Pancreas (tissue), 10 donors: ENCODE results near the gene RAD51B. TPM values are rescaled to one million over a fixed set of nuclear protein-coding genes. Genes with fewer than 3 reads are reported as not detected.
"Not testable (repeated sequence)": the region's sequence is repeated elsewhere in the genome, so short reads cannot be mapped to it uniquely, and the experiment has no call there.

ENCODE experiments used
- ATAC-seq, 4 donors: fragments of 200-7000 bp; cut with Tn5 transposase; one replicate each; pipeline versions ENCODE4 v1.8.0 to v1.9.1; 2020; ENCODE audit warnings: mild to moderate bottlenecking in 4 of 4, moderate library complexity in 4 of 4
- DNase-seq, 6 donors: peaks; one replicate each; pipeline ENCODE4 v3.0.0-alpha.2; 2020
- FAIRE-seq: peaks from 2 replicates; lab custom pipeline; 2012; peaks lifted over from hg19 to GRCh38; lab: Jason Lieb, UNC
- H3K27ac ChIP-seq, 4 donors: fragments of 200-600 bp; sonication (generic); 1 replicate in 3 of 4; 2 replicates in 1 of 4; pipeline versions ENCODE4 v1.5.0 to v1.8.0; 2020
- H3K27me3 ChIP-seq, 4 donors: fragments of 200-600 bp; one replicate each; pipeline ENCODE4 v1.8.0; 2021
- H3K36me3 ChIP-seq, 3 donors: fragments of 200-600 bp; sonication (generic) in 1 of 3; one replicate each; pipeline versions ENCODE4 v1.5.0 to v1.8.0; 2020 to 2021
- H3K4me1 ChIP-seq, 3 donors: fragments of 200-600 bp; one replicate each; pipeline ENCODE4 v1.8.0; 2021
- H3K4me3 ChIP-seq, 4 donors: fragments of 200-600 bp; sonication (generic) in 2 of 4; one replicate each; pipeline versions ENCODE4 v1.5.0 to v1.8.0; 2020 to 2021
- H3K9me3 ChIP-seq, 4 donors: fragments of 200-600 bp; one replicate each; pipeline ENCODE4 v1.8.0; 2021
- WGBS, 2 donors: extraction: QIAGEN DNeasy Blood & Tissue Kit; methylation state at CpG; one replicate each; pipeline ENCODE4 v1.1.7; 2013; 5-methylcytosine and 5-hydroxymethylcytosine counted together
- intact Hi-C, 3 donors: fragments of 100-400 bp; cut with DNase I; formaldehyde crosslinking; loops; one replicate each; pipeline versions ENCODE4 v1.11.1 to v1.14.2; 2022
- polyA plus RNA-seq, 2 donors: library from polyadenylated mRNA; stranded (reverse); fragments of 200-250 nt; gene quantifications; one replicate each; pipeline ENCODE4 v1.2.3, GENCODE V29; 2013
- total RNA-seq, 6 donors: library from RNA; stranded (reverse); fragmentation: NEBNext Ultra II Directional in 4 of 6; extraction: Animal tissue kit (Norgen Biotek cat#: 25700) in 4 of 6; gene quantifications; one replicate each; pipeline versions ENCODE4 v1.2.1 to v1.2.4, GENCODE V29; 2021 to 2023
- TF ChIP-seq, protein P1 (sequence below), 4 donors: fragments of 200-600 bp; sonication (generic) in 3 of 4; IDR thresholded peaks; one replicate each; pipeline versions ENCODE4 v1.5.0 to v1.8.0; 2021; ENCODE audit warnings: antibody characterized with exemption in 4 of 4
- donor health status: healthy with polysubstance abuse.
- donor health status: DM: no; HTN: no; CAD: no; lungs with moderate emphysema.
- donor health status: DM: no; HTN: no; CAD: no.
- donor health status: control.
- donor health status: control.
- donor health status: Bipolar disorder and iron deficiency.
- donor health status: DM: yes; HTN: yes; CAD: no.
- donor health status: DM: no; HTN: no; CAD: no.
- donor health status: DM: no; HTN: no; CAD: no.
- donor health status: DM: yes; HTN: yes; CAD: no.

RAD51B gene
- total and polyA plus RNA-seq, 8 donors: 1.1 to 17.3 (median 5.8) TPM

DNA sequence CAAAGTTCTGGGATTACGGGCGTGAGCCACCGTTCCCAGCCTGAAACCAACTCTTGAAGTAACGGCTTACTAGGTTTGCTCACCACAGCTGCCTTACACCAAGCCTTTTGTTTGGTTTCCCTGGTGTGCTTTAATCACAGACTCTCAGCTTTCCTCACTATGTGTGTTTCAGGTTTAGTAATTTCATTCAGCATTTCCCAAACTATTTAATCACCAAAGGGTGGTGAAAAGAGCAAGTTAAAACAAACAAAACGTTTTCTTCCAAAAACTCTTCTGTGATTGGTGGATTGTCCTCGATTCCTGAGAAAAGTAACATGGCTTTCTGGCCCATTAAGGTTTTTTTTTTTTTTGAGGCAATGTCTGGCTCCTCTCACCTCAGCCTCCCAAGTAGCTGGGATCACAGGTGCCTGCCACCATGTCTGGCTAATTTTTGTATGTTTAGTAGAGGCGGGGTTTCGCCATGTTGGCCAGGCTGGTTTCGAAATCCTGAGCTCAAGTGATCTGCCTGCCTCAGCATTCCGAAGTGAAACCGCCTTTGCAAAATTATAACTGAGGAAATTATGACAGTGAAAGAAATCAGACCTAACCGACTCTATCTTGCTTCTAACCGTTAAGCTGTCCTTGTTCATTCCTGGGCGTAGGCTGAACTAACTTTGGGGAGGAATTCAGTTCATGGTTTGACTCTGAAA lies 1.7 kb upstream of the RAD51B start:
- peak overlapping the region in 1 of 4 donors; percentile 90 for H3K27ac ChIP-seq
- intact Hi-C loops: no loop called here
- DNase-seq (no peak), FAIRE-seq (no peak), ATAC-seq (no peak)
- TF ChIP-seq, protein P1, sequence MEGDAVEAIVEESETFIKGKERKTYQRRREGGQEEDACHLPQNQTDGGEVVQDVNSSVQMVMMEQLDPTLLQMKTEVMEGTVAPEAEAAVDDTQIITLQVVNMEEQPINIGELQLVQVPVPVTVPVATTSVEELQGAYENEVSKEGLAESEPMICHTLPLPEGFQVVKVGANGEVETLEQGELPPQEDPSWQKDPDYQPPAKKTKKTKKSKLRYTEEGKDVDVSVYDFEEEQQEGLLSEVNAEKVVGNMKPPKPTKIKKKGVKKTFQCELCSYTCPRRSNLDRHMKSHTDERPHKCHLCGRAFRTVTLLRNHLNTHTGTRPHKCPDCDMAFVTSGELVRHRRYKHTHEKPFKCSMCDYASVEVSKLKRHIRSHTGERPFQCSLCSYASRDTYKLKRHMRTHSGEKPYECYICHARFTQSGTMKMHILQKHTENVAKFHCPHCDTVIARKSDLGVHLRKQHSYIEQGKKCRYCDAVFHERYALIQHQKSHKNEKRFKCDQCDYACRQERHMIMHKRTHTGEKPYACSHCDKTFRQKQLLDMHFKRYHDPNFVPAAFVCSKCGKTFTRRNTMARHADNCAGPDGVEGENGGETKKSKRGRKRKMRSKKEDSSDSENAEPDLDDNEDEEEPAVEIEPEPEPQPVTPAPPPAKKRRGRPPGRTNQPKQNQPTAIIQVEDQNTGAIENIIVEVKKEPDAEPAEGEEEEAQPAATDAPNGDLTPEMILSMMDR (IDR thresholded peaks at IDR 0.05): no peak
- H3K4me1 ChIP-seq: peaks cover 0 to 25% (median 7%) of the 10 kb centered on the region in 3 donors
- no peaks in the 10 kb centered on the region for H3K9me3 ChIP-seq
- 85 to 88% methylated on average over 14 of the region's 14 CpGs for WGBS, 2 donors
- H3K4me3 ChIP-seq: no peak overlapping the region
- no peaks in the 10 kb centered on the region for H3K36me3 ChIP-seq
- no peaks in the 10 kb centered on the region for H3K27me3 ChIP-seq

DNA sequence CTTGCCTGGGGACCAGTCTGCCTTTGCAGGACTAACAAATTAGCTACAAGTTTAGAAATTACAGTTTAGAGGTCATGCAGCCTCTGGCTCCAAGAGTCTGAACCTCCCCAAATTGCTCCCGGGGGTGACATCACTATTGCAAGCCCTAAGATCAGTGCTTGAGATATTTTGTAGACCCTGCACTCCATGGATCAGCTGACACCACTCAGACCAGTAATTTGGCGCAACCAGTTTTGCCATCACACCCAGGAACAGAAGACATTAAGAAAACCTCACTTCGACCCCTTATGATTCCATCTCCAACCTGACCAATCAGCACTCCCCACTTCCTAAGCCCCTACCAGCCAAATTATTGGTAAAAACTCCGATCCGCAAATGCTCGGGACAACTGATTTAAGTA lies 1.1 kb upstream of the RAD51B start:
- H3K9me3 ChIP-seq, FAIRE-seq, H3K27me3 ChIP-seq, intact Hi-C loops, H3K36me3 ChIP-seq, DNase-seq, H3K27ac ChIP-seq, H3K4me3 ChIP-seq, ATAC-seq: not testable (repeated sequence)
- peaks cover 0 to 25% (median 7%) of the 10 kb centered on the region in 3 donors for H3K4me1 ChIP-seq
- 91 to 96% methylated on average over 6 of the region's 6 CpGs for WGBS, 2 donors

DNA sequence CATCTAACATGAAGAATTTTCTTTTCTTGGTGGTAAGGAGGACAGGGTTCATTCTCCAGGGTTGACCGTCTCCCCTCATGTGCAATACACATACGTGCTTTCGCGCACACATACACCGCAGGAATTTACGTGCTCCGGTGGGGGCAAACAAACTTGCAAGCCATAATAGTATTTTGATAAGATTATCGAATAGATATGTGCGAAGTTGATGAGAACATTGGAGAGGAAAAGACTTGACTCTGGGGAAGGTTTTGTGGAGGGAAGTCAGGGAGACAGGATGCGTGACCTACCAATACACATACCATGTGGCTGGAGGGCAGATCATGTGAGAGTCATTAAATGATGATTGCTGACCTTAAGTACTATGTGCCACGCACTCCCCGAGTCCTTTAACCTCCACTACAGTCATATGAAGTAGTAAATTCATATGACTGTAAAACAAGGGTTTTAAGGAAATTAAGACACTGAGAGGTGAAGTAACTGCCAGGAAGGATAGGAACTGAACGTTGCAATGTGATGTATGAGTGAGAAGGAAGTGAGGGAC lies 921 bp downstream of the RAD51B start:
- no peak for FAIRE-seq
- peak in 2 of 4 donors; percentile 1 to 6 for ATAC-seq
- H3K4me3 ChIP-seq: peak overlapping the region; percentile 51 to 90 (median 64)
- peak overlapping the region in 1 of 4 donors; percentile 56 for H3K27ac ChIP-seq
- no peaks in the 10 kb centered on the region for H3K9me3 ChIP-seq
- H3K27me3 ChIP-seq: no peaks in the 10 kb centered on the region
- TF ChIP-seq, protein P1 (IDR thresholded peaks at IDR 0.05): no peak
- H3K4me1 ChIP-seq: peaks cover 0 to 14% (median under 1%) of the 10 kb centered on the region in 3 donors
- intact Hi-C loops: no loop called here
- no peaks in the 10 kb centered on the region for H3K36me3 ChIP-seq
- no peak for DNase-seq
- WGBS, 2 donors: 6 to 18% methylated on average over 13 of the region's 13 CpGs

DNA sequence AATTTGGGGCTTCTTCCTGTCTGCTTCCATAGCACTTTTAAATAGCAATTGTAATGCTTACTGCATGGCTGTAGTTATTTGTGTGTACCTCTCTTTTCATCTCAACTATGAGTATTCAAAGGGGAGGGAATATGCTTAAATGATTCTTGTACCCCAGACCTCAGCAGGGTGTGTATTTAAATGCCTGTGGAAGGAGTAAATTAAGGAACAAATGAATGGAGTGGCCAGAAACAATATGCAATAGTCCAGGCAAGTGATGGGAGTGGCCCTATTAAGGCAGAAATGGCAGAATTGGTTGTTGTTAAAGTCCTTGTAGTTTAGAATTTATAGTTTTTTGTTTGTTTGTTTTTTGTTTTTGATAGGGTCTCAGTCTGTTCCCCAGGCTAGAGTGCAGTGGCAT lies 1.5 kb downstream of the RAD51B start:
- no peak for ATAC-seq
- H3K9me3 ChIP-seq: no peaks in the 10 kb centered on the region
- no peak for DNase-seq
- TF ChIP-seq, protein P1 (IDR thresholded peaks at IDR 0.05): no peak
- peaks cover 0 to 11% (median 0%) of the 10 kb centered on the region in 3 donors for H3K4me1 ChIP-seq
- H3K27ac ChIP-seq: no peak overlapping the region
- no peaks in the 10 kb centered on the region for H3K36me3 ChIP-seq
- intact Hi-C loops: no loop called here
- H3K27me3 ChIP-seq: no peaks in the 10 kb centered on the region
- no peak for FAIRE-seq
- H3K4me3 ChIP-seq: no peak overlapping the region

DNA sequence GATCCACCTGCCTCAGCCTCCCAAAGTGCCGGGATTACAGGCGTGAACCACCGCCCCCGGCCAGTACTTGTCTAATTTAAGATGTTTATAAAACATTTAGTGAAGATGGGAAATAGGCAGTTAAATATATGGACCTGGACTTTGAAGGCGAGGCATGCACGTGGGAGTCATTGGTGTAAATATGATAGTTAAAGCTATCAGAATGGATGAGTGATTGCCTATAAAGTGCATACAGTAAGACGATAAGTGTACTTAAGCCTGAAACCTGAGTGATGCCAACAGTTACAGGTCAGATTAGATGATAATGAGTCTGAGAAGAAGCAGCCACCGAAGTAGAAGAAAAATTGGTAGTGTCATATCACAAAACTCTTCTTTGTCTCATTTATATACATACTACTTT lies 11.5 kb downstream of the RAD51B start:
- FAIRE-seq (no peak), DNase-seq (no peak), ATAC-seq (no peak)
- whole genome bisulfite sequencing, 2 donors: 84 to 89% methylated on average over 8 of the region's 8 CpGs
- Histone ChIP-seq H3K27ac (no peak overlapping the region), H3K36me3 (no peaks in the 10 kb centered on the region), H3K9me3 (no peaks in the 10 kb centered on the region), H3K4me1 (no peaks in the 10 kb centered on the region), H3K27me3 (no peaks in the 10 kb centered on the region), H3K4me3 (no peak overlapping the region)
- TF ChIP-seq, protein P1 (IDR thresholded peaks at IDR 0.05): no peak
- intact Hi-C loops: no loop called here
